Gastroesophageal sphincter (tissue), 3 donors: Measurements from ENCODE around the gene EFHC1.

ENCODE experiments used
- CTCF ChIP-seq, 4 experiments: fragments of 200-600 bp in 2 of 4; fragments of 450-650 bp in 2 of 4; sonication (generic) in 1 of 4; IDR thresholded peaks; one replicate each; pipeline ENCODE4 v1.5.1; 2017 to 2019; ENCODE audit warnings: antibody characterized with exemption in 4 of 4, mild to moderate bottlenecking in 2 of 4, moderate library complexity in 2 of 4
- EP300 ChIP-seq: sonication (generic); formaldehyde crosslinking; IDR thresholded peaks from one replicate; pipeline ENCODE4 v1.6.1; 2017; ENCODE audit warnings: antibody characterized with exemption, mild to moderate bottlenecking
- POLR2AphosphoS5 ChIP-seq: sonication (generic); formaldehyde crosslinking; IDR thresholded peaks from one replicate; pipeline ENCODE4 v1.6.1; 2017; ENCODE audit warnings: antibody characterized with exemption

GRCh38 chr6:52385074-52385473 is 35.1 kb upstream of the EFHC1 start:
- no peak for TF ChIP-seq CTCF (IDR thresholded peaks at IDR 0.05)
- no peak for TF ChIP-seq EP300
- TF ChIP-seq POLR2AphosphoS5 = no peak
